ENCODE data around the gene PTPRB.

PTPRB gene

DNA sequence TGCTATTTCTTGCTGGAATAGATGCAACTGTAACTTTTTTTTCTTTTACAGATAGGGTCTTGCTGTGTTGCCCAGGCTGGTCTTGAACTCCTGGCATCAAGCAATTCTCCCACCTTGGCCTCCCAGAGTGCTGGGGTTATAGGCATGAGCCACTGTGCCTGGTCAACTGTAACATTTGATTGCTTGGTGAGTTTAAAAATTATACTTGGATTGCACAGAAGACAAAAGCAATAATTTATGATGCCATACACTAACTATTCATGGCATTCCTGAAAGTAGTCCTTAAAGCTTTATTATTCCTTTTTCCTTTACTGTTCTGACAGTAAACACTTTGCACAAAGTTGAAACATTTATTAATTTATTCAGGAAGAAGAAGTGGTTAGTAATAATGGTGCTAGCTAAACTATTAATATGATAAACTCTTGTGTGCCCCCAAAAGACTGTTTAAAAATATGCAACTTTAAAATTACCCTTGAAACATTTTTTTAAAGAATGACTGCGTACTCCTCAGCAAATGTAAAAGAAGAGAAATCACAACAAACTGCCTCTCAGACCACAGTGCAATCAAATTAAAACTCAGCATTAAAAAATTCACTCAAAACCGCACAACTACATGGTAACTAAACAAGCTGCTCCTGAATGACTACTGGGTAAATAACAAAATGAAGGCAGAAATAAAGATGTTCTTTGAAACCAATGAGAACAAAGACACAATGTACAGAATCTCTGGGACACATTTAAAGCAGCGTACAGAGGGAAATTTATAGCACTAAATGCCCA is 8.3 kb downstream of the PTPRB start:
- DNase-seq = no peak
- Histone ChIP-seq H3K27ac (no peak overlapping the region), H3K27me3 (replicated peaks) (no peaks in the 10 kb centered on the region), H3K36me3 (replicated peaks) (no peaks in the 10 kb centered on the region), H3K4me3 (ENCODE audit: low read depth, low read length) (no peak overlapping the region)
- TF ChIP-seq, protein P1, sequence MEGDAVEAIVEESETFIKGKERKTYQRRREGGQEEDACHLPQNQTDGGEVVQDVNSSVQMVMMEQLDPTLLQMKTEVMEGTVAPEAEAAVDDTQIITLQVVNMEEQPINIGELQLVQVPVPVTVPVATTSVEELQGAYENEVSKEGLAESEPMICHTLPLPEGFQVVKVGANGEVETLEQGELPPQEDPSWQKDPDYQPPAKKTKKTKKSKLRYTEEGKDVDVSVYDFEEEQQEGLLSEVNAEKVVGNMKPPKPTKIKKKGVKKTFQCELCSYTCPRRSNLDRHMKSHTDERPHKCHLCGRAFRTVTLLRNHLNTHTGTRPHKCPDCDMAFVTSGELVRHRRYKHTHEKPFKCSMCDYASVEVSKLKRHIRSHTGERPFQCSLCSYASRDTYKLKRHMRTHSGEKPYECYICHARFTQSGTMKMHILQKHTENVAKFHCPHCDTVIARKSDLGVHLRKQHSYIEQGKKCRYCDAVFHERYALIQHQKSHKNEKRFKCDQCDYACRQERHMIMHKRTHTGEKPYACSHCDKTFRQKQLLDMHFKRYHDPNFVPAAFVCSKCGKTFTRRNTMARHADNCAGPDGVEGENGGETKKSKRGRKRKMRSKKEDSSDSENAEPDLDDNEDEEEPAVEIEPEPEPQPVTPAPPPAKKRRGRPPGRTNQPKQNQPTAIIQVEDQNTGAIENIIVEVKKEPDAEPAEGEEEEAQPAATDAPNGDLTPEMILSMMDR (IDR thresholded peaks at IDR 0.05; ENCODE audit: low read depth, low read length, missing control alignments) = no peak
- in situ Hi-C loops (cut with HindIII; ENCODE audit: low pct_ligation_motif_present, low sequenced_read_pairs) = no loop called here

DNA sequence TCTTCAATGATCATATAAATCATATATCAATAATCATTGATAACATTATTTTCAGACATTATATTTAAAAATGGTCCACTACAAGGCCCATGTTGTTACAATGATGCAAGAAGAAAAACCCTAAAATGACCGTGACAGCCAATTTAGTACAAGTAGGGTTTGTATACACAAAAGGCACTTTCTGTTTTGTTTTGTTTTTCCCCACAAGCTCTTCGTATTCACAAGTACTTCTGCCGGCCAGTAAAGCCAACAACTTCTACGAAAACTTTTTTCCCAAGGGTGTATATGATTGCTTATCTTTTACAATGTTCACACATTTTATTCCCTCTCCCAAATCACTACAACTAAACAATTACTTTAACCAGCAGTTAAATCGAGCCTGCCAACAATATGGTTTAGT is 9.6 kb downstream of the PTPRB start:
- no peak overlapping the region for H3K4me3 ChIP-seq (ENCODE audit: low read depth, low read length)
- no peaks in the 10 kb centered on the region for H3K36me3 ChIP-seq (replicated peaks)
- TF ChIP-seq, protein P1 (IDR thresholded peaks at IDR 0.05; ENCODE audit: low read depth, low read length, missing control alignments) = no peak
- no peak for DNase-seq
- in situ Hi-C loops (cut with HindIII; ENCODE audit: low pct_ligation_motif_present, low sequenced_read_pairs) = no loop called here
- no peak overlapping the region for H3K27ac ChIP-seq
- H3K27me3 ChIP-seq (replicated peaks) = no peaks in the 10 kb centered on the region

DNA sequence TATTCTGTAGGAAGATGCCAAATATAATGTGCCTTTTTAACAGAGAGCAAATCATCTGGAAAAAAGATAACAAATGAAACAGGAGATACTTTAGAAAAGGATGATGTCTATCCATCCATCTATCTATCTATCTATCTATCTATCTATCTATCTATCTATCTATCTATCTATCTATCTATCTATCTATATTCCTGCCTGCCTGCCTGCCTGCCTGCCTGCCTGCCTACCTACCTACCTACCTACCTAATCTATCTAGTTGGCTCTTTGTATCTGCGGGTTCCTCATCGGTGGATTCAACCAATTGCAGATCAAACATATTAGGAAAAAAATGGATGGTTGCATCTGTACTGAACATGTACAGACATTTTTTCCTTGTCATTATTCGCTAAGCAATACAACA is 11.0 kb downstream of the PTPRB start:
- no peaks in the 10 kb centered on the region for H3K27me3 ChIP-seq (replicated peaks)
- DNase-seq = no peak
- no peaks in the 10 kb centered on the region for H3K36me3 ChIP-seq (replicated peaks)
- TF ChIP-seq, protein P1 (IDR thresholded peaks at IDR 0.05; ENCODE audit: low read depth, low read length, missing control alignments) = no peak
- no peak overlapping the region for H3K4me3 ChIP-seq (ENCODE audit: low read depth, low read length)
- no peak overlapping the region for H3K27ac ChIP-seq
- in situ Hi-C loops (cut with HindIII; ENCODE audit: low pct_ligation_motif_present, low sequenced_read_pairs) = no loop called here

DNA sequence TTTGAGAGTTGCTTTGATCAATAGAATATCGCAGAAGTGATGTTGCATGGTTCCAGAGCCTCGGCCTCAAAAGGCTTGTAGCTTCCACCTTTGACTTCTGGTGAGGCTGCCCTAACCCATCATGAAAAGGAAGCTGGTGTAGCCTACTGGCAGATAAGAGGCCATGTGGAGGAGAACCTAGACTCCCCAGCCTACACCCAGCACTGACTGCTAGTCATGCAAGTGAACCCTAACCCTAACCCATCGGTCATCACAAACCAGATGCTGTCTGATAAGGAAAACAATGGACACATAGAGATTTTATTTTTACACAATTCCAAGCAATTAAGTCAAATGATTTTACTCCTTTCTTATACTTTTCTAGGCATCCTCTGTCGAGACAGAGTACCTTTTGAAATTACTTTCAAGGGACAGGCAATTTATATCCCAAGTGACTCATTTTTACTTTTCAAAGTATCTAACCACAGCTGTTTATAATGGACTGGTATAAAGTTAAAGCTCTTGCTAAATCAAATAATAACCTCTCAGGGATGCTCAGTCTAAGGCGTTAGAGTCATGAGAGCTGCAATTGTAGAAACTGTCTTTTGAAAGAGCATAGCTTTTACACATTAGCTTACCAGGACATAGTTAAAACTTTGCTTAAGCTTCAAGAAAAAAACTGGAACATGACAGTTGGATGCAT is 17.6 kb downstream of the PTPRB start:
- Histone ChIP-seq H3K27ac (no peak overlapping the region), H3K27me3 (replicated peaks) (no peaks in the 10 kb centered on the region), H3K36me3 (replicated peaks) (no peaks in the 10 kb centered on the region), H3K4me3 (ENCODE audit: low read depth, low read length) (no peak overlapping the region)
- TF ChIP-seq, protein P1 (IDR thresholded peaks at IDR 0.05; ENCODE audit: low read depth, low read length, missing control alignments) = no peak
- in situ Hi-C loops (cut with HindIII; ENCODE audit: low pct_ligation_motif_present, low sequenced_read_pairs) = no loop called here
- no peak for DNase-seq

DNA sequence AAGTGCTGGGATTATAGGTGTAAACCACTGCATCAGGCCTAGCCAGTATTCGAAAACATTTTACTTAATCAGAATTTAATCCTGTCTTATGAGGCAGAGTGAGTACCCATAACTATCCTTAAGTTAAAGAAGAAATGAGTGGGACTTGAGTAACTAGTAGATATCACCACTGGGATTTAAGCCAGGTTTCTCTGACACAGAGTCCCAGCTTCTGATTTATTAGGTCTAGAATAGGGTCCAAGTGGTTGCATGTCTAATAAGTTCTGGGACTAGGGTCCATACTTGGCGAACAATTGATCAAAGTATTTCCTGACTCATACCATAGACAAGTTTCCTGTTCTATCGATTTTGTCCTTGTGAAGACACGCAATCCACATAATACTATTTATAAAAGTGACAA is 18.9 kb downstream of the PTPRB start:
- no peak for DNase-seq
- no peaks in the 10 kb centered on the region for H3K27me3 ChIP-seq (replicated peaks)
- in situ Hi-C loops (cut with HindIII; ENCODE audit: low pct_ligation_motif_present, low sequenced_read_pairs) = no loop called here
- no peak overlapping the region for H3K4me3 ChIP-seq (ENCODE audit: low read depth, low read length)
- H3K36me3 ChIP-seq (replicated peaks) = no peaks in the 10 kb centered on the region
- H3K27ac ChIP-seq = no peak overlapping the region
- TF ChIP-seq, protein P1 (IDR thresholded peaks at IDR 0.05; ENCODE audit: low read depth, low read length, missing control alignments) = no peak

All from brain microvascular endothelial cell (primary cell).